HEK293 (cell line): ENCODE results near the gene C1orf35.
A peak's percentile ranks its signal among the peaks of the same experiment; 100 is the strongest.

ENCODE experiments used
- AEBP2 ChIP-seq: fragments of 450-650 bp; formaldehyde crosslinking; IDR thresholded peaks from 2 replicates; pipeline ENCODE4 v1.5.1; 2016; ENCODE audit warnings: missing biosample characterization, missing genetic modification characterization, borderline replicate concordance
- BCL11B ChIP-seq: fragments of 450-650 bp; formaldehyde crosslinking; IDR thresholded peaks from 2 replicates; pipeline ENCODE4 v1.5.1; 2016; ENCODE audit warnings: low read depth, missing biosample characterization, missing genetic modification characterization
- GFI1B ChIP-seq: fragments of 450-650 bp; formaldehyde crosslinking; IDR thresholded peaks from 2 replicates; pipeline ENCODE4 v1.5.1; 2016; ENCODE audit warnings: missing biosample characterization, missing genetic modification characterization
- GLIS2 ChIP-seq: fragments of 450-650 bp; formaldehyde crosslinking; IDR thresholded peaks from 2 replicates; pipeline ENCODE4 v1.5.1; 2016; ENCODE audit warnings: missing biosample characterization, missing genetic modification characterization
- HOXD13 ChIP-seq: sonication (generic); formaldehyde crosslinking; IDR thresholded peaks from 2 replicates; pipeline ENCODE4 v1.8.0; 2022; ENCODE audit warnings: missing genetic modification reagents, borderline replicate concordance
- KLF9 ChIP-seq: fragments of 450-650 bp; formaldehyde crosslinking; IDR thresholded peaks from 2 replicates; pipeline ENCODE4 v1.5.1; 2016; ENCODE audit warnings: missing biosample characterization, missing genetic modification characterization, low read depth
- PRDM2 ChIP-seq: fragments of 450-650 bp; formaldehyde crosslinking; IDR thresholded peaks from 2 replicates; pipeline ENCODE4 v1.5.1; 2016; ENCODE audit warnings: missing biosample characterization, missing genetic modification characterization, borderline replicate concordance
- PRDM4 ChIP-seq: fragments of 450-650 bp; formaldehyde crosslinking; IDR thresholded peaks from 2 replicates; pipeline ENCODE4 v1.5.1; 2017; ENCODE audit warnings: missing biosample characterization, missing genetic modification characterization
- YY1 ChIP-seq: fragments of 450-650 bp; formaldehyde crosslinking; IDR thresholded peaks from 2 replicates; pipeline ENCODE4 v1.5.1; 2018; ENCODE audit warnings: missing biosample characterization, missing genetic modification characterization
- ZBTB20 ChIP-seq: fragments of 450-650 bp; formaldehyde crosslinking; IDR thresholded peaks from 2 replicates; pipeline ENCODE4 v1.5.1; 2016; ENCODE audit warnings: missing biosample characterization, missing genetic modification characterization
- ZBTB7A ChIP-seq: fragments of 450-650 bp; formaldehyde crosslinking; IDR thresholded peaks from 2 replicates; pipeline ENCODE4 v1.5.1; 2016; ENCODE audit warnings: low read depth, missing biosample characterization, missing genetic modification characterization
- ZFP3 ChIP-seq: fragments of 450-650 bp; formaldehyde crosslinking; IDR thresholded peaks from 2 replicates; pipeline ENCODE4 v1.5.1; 2016; ENCODE audit warnings: low read depth, missing biosample characterization, missing genetic modification characterization
- ZFP37 ChIP-seq: fragments of 450-650 bp; formaldehyde crosslinking; IDR thresholded peaks from 2 replicates; pipeline ENCODE4 v1.5.1; 2016; ENCODE audit warnings: missing biosample characterization, missing genetic modification characterization
- ZNF202 ChIP-seq: fragments of 450-650 bp; formaldehyde crosslinking; IDR thresholded peaks from 2 replicates; pipeline ENCODE4 v1.5.1; 2016; ENCODE audit warnings: missing biosample characterization, missing genetic modification characterization, borderline replicate concordance
- ZNF223 ChIP-seq: fragments of 450-650 bp; formaldehyde crosslinking; IDR thresholded peaks from 2 replicates; pipeline ENCODE4 v1.5.1; 2016; ENCODE audit warnings: missing biosample characterization, missing genetic modification characterization
- ZNF280D ChIP-seq: fragments of 450-650 bp; formaldehyde crosslinking; IDR thresholded peaks from 2 replicates; pipeline ENCODE4 v1.5.1; 2016; ENCODE audit warnings: missing biosample characterization, missing genetic modification characterization
- ZNF37A ChIP-seq: fragments of 450-650 bp; IDR thresholded peaks from 2 replicates; pipeline ENCODE4 v1.5.1; 2018; ENCODE audit warnings: missing biosample characterization, missing genetic modification characterization
- ZNF423 ChIP-seq: fragments of 450-650 bp; formaldehyde crosslinking; IDR thresholded peaks from 2 replicates; pipeline ENCODE4 v1.5.1; 2016; ENCODE audit warnings: missing biosample characterization, missing genetic modification characterization
- ZNF433 ChIP-seq: fragments of 450-650 bp; formaldehyde crosslinking; IDR thresholded peaks from 2 replicates; pipeline ENCODE4 v1.5.1; 2016; ENCODE audit warnings: missing biosample characterization, missing genetic modification characterization, low read depth
- ZNF548 ChIP-seq: fragments of 450-650 bp; formaldehyde crosslinking; IDR thresholded peaks from 2 replicates; pipeline ENCODE4 v1.5.1; 2016; ENCODE audit warnings: missing biosample characterization, missing genetic modification characterization
- ZNF580 ChIP-seq: fragments of 450-650 bp; formaldehyde crosslinking; IDR thresholded peaks from 2 replicates; pipeline ENCODE4 v1.5.1; 2016; ENCODE audit warnings: missing biosample characterization, missing genetic modification characterization
- ZNF707 ChIP-seq: fragments of 450-650 bp; formaldehyde crosslinking; IDR thresholded peaks from 2 replicates; pipeline ENCODE4 v1.5.1; 2016; ENCODE audit warnings: missing biosample characterization, missing genetic modification characterization
- ZNF768 ChIP-seq: fragments of 450-650 bp; formaldehyde crosslinking; IDR thresholded peaks from 2 replicates; pipeline ENCODE4 v1.5.1; 2018; ENCODE audit warnings: missing biosample characterization, mild to moderate bottlenecking, missing genetic modification characterization

The C1orf35 gene

GRCh38 chr1:228102791-228103620, at the start of gene C1orf35 (continued):
- no peak for TF ChIP-seq ZFP3
- 0 out of 2 replicates have a peak, but pooled peaks have one; percentile 51 for TF ChIP-seq BCL11B (tag by site-specific recombination)
- TF ChIP-seq ZNF433 (tag by site-specific recombination): no peak
- no peak for TF ChIP-seq AEBP2 (tag by site-specific recombination)
- peak; percentile 98 for TF ChIP-seq ZNF580 (tag by site-specific recombination)
- no peak for TF ChIP-seq PRDM2 (tag by site-specific recombination)
- TF ChIP-seq ZBTB20 (tag by site-specific recombination): peak; percentile 84; the same call in 1 of the 2 replicates
- TF ChIP-seq ZNF423 (tag by site-specific recombination): peak; percentile 79; the same call in 1 of the 2 replicates
- TF ChIP-seq ZNF223 (tag by site-specific recombination): no peak
- 0 out of 2 replicates have a peak, but pooled peaks have one; percentile 4 for TF ChIP-seq ZNF37A (tag by site-specific recombination)
- TF ChIP-seq GLIS2 (tag by site-specific recombination): peak; percentile 70
- TF ChIP-seq GFI1B (tag by site-specific recombination): no peak
- TF ChIP-seq PRDM4 (tag by site-specific recombination): peak; percentile 32; the same call in 1 of the 2 replicates
- peak; percentile 90 for TF ChIP-seq KLF9 (tag by site-specific recombination)
- peak; percentile 92 for TF ChIP-seq ZFP37 (tag by site-specific recombination)
- no peak; the same call in 1 of the 2 replicates for TF ChIP-seq ZNF768 (tag by site-specific recombination)
- no peak for TF ChIP-seq ZNF280D
- TF ChIP-seq ZNF707 (tag by site-specific recombination): no peak
- no peak for TF ChIP-seq ZNF548 (tag by site-specific recombination)
- TF ChIP-seq ZBTB7A (tag by site-specific recombination): peak; percentile 99
- TF ChIP-seq YY1 (tag by site-specific recombination): peak; percentile 94
- TF ChIP-seq HOXD13 (CRISPR knock-in tag): no peak
- no peak for TF ChIP-seq ZNF202 (tag by site-specific recombination)
